GM21381 (cell line): ENCODE measurements around the gene TARS3.
"Not testable (repeated sequence)": the region's sequence is repeated elsewhere in the genome, so short reads cannot be mapped to it uniquely, and the experiment has no call there.

ENCODE experiments used
- ATAC-seq: cut with Tn5 transposase; IDR thresholded peaks from one replicate; pipeline ENCODE4 v1.9.1; 2021; ENCODE audit warnings: mild to moderate bottlenecking, moderate library complexity; ENCODE audit not compliant: unreplicated experiment

TARS3 gene

GRCh38 chr15:101657171-101657570 is 67.1 kb downstream of the TARS3 start:
- ATAC-seq = no peak

- not testable (repeated sequence) for ATAC-seq
Measured at GRCh38 chr15:101654624-101655337, 69.5 kb downstream of the TARS3 start.

- no peak for ATAC-seq
Measured at GRCh38 chr15:101654171-101654570, 70.1 kb downstream of the TARS3 start.

- no peak for ATAC-seq
Measured at GRCh38 chr15:101652786-101653430, 71.4 kb downstream of the TARS3 start.

GRCh38 chr15:101652098-101652785 is 72.0 kb downstream of the TARS3 start, which contains the start of gene TM2D3:
TM2D3 (minus strand) TSS chr15:101652381; CDS start chr15:101652361, 20 bp downstream.
- ATAC-seq = peak; percentile 89

GRCh38 chr15:101651554-101652097 is 72.6 kb downstream of the TARS3 start:
- ATAC-seq = peak; percentile 40

- no peak for ATAC-seq
Measured at GRCh38 chr15:101650145-101650544, 74.1 kb downstream of the TARS3 start.

GRCh38 chr15:101648356-101648755 is 75.9 kb downstream of the TARS3 start:
- no peak for ATAC-seq

GRCh38 chr15:101647251-101647650 is 77.0 kb downstream of the TARS3 start:
- no peak for ATAC-seq

- no peak for ATAC-seq
Measured at GRCh38 chr15:101646672-101647071, 77.6 kb downstream of the TARS3 start.

GRCh38 chr15:101642361-101642760 is 81.9 kb downstream of the TARS3 start:
- ATAC-seq = no peak

GRCh38 chr15:101641894-101642293 is 82.4 kb downstream of the TARS3 start:
- ATAC-seq = no peak

GRCh38 chr15:101641129-101641764 is 83.0 kb downstream of the TARS3 start:
- peak; percentile 52 for ATAC-seq

GRCh38 chr15:101639667-101640066 is 84.6 kb downstream of the TARS3 start:
- ATAC-seq = no peak

GRCh38 chr15:101637919-101638318 is 86.4 kb downstream of the TARS3 start:
- no peak for ATAC-seq

- no peak for ATAC-seq
Measured at GRCh38 chr15:101637516-101637915, 86.8 kb downstream of the TARS3 start.

GRCh38 chr15:101637038-101637437 is 87.2 kb downstream of the TARS3 start:
- ATAC-seq = no peak

- ATAC-seq = no peak
Measured at GRCh38 chr15:101635944-101636727, 88.1 kb downstream of the TARS3 start.

GRCh38 chr15:101633356-101633755 is 90.9 kb downstream of the TARS3 start:
- no peak for ATAC-seq

- not testable (repeated sequence) for ATAC-seq
Measured at GRCh38 chr15:101626729-101627128, 97.5 kb downstream of the TARS3 start.
